GM12801 (cell line): Measurements from ENCODE around the gene NOL9.

Experiments used
- TF ChIP-seq, protein P1 (sequence below): IDR thresholded peaks from one replicate; pipeline ENCODE4 v1.5.1; 2011; ENCODE audit warnings: control low read depth; ENCODE audit not compliant: insufficient read length; ENCODE audit errors: extremely low read depth

NOL9 gene

DNA sequence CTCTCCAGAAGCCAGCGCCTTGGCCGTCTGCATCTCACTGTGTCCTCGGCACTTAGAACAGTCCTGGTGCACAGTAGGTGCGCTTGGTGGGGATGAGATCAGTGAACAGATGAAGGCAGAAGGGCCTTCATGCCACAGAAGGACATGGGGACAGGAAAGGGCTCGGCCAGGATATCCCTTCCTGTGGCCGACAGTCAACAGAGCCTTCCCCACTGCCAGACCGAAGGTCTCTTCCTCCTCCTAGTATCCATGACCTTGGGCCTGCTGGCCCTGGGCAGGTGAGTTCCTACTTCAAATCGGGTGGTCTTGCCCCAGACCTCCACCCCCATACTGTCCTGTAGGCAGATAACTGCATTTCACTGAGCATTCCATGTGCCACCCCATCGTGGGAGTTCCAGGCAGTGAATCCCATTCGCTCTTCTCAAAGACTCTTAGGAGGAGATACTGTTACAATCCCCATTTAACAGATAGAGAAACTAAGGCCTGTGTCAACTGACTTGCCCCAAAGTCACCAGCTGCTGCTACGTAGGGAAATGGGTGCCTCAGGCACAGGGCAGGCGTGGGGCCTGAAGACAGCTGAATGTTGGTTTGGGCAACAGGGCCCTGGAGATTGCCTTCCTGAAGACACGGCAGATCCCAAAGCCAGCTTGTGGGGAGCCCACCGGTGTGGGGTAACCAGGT lies 66.4 kb downstream of the NOL9 start:
- TF ChIP-seq, protein P1, sequence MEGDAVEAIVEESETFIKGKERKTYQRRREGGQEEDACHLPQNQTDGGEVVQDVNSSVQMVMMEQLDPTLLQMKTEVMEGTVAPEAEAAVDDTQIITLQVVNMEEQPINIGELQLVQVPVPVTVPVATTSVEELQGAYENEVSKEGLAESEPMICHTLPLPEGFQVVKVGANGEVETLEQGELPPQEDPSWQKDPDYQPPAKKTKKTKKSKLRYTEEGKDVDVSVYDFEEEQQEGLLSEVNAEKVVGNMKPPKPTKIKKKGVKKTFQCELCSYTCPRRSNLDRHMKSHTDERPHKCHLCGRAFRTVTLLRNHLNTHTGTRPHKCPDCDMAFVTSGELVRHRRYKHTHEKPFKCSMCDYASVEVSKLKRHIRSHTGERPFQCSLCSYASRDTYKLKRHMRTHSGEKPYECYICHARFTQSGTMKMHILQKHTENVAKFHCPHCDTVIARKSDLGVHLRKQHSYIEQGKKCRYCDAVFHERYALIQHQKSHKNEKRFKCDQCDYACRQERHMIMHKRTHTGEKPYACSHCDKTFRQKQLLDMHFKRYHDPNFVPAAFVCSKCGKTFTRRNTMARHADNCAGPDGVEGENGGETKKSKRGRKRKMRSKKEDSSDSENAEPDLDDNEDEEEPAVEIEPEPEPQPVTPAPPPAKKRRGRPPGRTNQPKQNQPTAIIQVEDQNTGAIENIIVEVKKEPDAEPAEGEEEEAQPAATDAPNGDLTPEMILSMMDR = no peak

DNA sequence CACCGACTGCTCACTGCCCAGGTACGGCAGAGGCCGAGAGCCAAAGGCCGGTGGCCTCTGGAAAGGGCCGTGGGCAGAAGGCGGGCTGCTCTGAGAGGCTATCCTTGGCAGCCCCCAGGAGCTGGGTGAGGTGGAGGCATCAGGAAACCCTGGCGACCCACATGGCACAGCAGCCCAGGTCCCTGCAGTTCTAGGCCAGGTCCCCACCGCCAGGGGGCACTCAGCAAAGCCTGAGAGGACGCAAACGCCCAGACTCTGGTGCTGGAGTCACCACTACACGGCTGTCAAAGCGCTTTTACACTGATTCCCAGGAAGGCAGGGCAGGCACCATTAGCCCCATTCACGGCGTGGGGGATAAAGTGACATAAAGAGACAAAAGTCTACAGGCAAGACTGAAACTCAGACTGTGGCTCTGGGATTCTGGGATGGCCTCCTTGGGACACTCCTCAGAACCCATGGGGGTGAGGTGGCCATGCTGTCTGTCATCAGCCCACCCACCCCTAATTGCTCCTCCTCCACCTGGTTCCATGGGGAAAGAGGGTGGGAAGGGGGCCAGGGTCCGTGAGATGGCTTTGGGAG lies 67.8 kb downstream of the NOL9 start:
- TF ChIP-seq, protein P1 = peak; percentile 89

DNA sequence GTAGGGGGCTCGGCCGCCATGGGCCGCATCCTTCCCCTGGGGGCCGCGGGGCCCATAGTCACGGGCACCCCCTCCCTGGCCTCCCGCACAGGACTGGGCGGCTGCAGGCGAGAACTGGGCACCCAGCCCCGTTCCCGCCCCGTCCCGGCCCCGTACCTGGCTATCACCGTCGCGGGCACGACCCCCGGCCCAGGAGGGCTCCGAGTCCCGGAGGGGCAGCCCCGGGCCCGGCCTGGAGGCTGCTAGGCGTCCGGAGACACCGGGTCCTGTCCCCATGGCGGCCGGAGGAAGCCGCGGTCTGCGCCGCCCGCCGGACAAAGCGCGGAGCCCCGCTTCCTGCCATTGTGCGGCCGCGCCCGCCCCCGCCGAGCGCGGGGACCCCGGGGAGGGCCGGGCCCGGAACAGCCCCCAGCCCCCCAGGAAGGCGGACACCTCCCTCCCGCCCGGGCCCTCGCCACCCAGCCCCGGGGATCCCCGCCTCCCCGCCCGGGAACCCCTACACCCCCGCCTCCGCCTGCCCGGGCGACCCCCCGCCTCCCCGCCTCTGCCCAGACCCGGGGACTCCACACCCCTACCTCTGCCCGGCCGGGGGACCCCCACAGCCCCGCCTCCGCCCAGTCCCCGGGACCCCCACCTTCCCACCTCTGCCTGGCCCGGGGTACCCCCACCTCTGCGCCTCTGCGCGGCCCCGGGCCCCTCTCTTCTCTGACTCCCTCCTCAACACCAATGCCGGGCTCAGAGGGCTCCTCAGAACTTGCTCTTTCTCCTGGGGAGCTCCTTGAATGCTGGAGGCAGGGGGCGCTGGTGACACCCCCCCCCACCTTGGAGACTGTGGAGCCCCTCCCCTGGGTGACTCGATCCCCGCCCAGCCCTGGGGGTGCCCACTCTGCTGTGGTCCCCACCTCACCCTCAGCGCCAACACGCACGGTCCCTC lies 68.9 kb downstream of the NOL9 start:
- TF ChIP-seq, protein P1 = no peak

DNA sequence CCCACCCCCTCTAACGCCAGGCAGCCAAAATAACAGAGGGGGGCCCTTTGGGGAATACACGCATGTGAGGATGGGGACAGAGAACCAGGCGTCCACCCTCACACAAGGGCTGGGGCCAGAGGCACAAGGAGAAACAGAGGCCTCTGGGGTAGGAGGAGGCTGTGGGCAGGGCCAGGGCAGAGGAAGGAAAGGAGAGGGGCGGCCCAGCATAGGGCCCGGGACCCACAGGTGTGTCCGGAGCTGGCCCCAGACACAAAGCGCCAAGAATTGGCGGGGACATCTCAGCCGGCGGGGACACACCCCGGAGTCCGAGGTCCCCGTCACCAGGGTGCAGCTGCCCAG lies 69.5 kb downstream of the NOL9 start:
- TF ChIP-seq, protein P1 = no peak

DNA sequence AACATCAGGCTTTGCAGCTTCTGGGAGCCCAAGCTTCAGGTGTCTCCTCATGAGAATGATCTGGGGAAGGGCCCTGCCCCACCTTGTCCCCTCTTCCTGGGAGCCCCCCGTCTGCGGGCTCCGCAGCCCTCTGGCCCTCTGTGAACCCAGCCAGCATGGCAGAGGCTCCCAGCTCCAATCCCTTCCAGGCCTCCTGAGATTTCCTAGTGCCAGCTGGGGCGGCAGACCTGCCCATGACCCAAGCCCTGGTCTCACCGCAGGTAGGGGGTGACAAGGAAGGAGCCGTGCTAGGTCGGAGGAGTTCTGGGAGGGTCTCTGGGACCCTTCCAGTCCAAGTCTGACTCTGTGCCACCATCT lies 70.6 kb downstream of the NOL9 start:
- TF ChIP-seq, protein P1 = no peak

DNA sequence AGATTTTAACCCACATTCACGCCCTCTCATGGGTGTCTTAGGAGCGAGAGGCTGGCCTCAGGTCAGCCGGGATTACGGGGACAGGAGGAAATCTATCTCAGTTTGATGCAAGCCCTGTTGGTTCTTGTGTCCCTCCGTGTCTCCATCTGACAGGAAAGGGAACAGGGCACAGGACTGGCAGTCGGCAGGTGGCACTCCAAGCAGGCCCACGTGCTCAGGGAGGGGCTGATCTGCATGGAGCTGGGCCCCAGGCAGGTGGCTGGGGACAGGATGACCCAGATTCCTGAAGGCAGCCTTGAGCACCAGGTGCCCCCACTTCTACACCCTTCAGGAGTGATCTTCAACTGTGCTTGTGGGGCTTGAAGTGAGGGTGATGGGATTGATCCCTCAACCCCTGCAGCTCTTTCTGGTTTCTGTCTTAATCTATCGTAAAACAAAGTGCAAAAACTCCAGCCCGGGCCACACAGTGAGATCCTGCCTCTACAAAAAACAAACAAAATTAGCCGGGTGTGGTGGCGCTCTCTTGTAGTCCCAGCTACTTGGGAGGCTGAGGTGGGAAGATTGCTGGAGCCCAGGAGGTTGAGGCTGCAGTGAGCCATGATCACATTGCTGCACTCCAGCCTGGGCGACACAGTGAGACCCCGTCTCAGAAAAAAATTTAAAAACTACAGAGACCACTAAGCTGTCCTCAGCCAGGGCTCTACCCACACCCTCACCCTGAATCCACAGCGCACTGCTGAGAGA lies 71.1 kb downstream of the NOL9 start:
- TF ChIP-seq, protein P1 = no peak

DNA sequence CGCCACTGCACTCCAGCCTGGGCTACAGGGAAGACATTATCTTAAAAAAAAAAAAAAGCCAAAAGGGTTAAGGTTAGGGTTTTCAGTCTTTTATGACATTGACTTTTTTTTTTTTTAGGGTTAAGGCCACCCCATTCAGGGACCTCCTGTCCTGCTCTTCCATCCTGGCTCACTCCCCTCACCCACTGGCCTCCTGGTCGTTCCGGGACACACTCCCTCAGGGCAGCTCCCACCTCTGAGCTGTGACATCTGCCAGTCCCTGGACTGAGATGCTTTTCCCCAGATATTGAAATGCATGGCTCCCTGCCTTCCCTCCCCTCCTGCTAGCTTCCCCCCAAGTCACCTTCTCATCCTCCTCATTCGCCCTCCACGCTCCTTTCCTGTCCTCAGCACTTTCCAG lies 72.5 kb downstream of the NOL9 start:
- TF ChIP-seq, protein P1 = no peak
